ENCODE results near the gene ABCA1. TPM values are rescaled to one million over a fixed set of nuclear protein-coding genes. Genes with fewer than 3 reads are reported as not detected.

The ABCA1 gene
- total RNA-seq, 3 donors from 2014 or later (not counting 1 experiment from before 2014, with no cell fraction given), result 1.9 to 10.8 (median 4.8) TPM

- no peak overlapping the region for H3K4me3 ChIP-seq (ENCODE audit: low read length)
- no peak for TF ChIP-seq CTCF (IDR thresholded peaks at IDR 0.05)
- H3K27ac ChIP-seq (ENCODE audit: low read length), result no peak overlapping the region
- Mint-ChIP-seq H3K36me3 (no peaks in the 10 kb centered on the region), H3K4me1 (no peaks in the 10 kb centered on the region), H3K4me3 (no peak overlapping the region), H3K27ac (no peak overlapping the region), H3K27me3 (ENCODE audit: low read depth in 2 of 2) (peaks cover 0 to 3% of the 10 kb centered on the region in 2 donors), H3K9me3 (no peaks in the 10 kb centered on the region)
- H3K27me3 ChIP-seq (ENCODE audit: control insufficient read depth, insufficient read depth, low read length), result no peaks in the 10 kb centered on the region
- no CpG with 5 or more reads among the region's 1 CpG for WGBS (ENCODE audit: insufficient coverage)
- H3K9me3 ChIP-seq (ENCODE audit: control insufficient read depth, insufficient read depth, low read length), result no peaks in the 10 kb centered on the region
- ATAC-seq, result no peak
- no peaks in the 10 kb centered on the region for H3K36me3 ChIP-seq (ENCODE audit: control insufficient read depth, insufficient read depth, low read length)
- DNase-seq, result no peak
- peaks cover 11% of the 10 kb centered on the region for H3K4me1 ChIP-seq (ENCODE audit: control insufficient read depth, insufficient read depth, low read length)
- intact Hi-C loops (cut with micrococcal nuclease), result no loop called here
Measured at GRCh38 chr9:104869811-104870210, 58.1 kb downstream of the ABCA1 start.

DNA sequence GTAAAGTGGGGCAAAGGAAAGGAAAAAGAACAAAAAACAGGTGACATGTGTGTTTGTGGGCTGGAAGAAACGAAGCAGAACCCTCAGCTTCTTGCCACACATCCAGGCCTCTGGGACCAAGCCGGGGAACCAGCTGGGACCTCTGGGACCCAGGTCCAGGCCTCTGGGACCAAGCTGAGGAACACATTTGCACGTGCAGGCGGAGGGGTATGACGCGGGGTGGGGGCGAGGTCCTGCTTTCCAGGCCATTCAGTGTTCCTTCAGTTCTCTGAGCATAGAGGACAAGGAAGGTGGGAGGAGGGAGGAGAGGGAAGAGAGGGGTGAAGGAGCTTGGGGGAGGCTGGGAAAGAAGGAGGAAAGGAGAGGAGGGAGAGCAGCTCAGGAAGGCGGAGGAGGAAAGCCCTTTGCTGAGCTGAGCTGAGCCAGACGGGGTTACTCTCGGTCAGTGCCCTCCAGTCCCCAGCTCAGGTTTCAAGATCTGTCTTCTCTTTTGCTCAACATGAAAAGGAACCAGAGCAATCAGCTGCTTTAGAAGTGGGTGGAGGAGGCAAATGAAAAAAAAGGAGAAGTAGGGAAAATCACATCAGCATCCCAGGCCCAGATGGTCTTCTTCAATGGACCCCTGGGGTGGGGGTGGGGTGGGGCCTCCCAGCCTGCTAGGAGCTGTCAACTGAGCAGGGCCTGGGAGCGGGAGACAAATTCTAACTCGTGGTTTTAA is 59.1 kb downstream of the ABCA1 start:
- Histone ChIP-seq H3K9me3 (ENCODE audit: control insufficient read depth, insufficient read depth, low read length) (no peaks in the 10 kb centered on the region), H3K27ac (ENCODE audit: low read length) (no peak overlapping the region), H3K4me1 (ENCODE audit: control insufficient read depth, insufficient read depth, low read length) (peaks cover 11% of the 10 kb centered on the region), H3K36me3 (ENCODE audit: control insufficient read depth, insufficient read depth, low read length) (no peaks in the 10 kb centered on the region), H3K4me3 (ENCODE audit: low read length) (no peak overlapping the region), H3K27me3 (ENCODE audit: control insufficient read depth, insufficient read depth, low read length) (no peaks in the 10 kb centered on the region)
- Mint-ChIP-seq H3K27ac (no peak overlapping the region), H3K4me1 (no peaks in the 10 kb centered on the region), H3K9me3 (no peaks in the 10 kb centered on the region), H3K4me3 (no peak overlapping the region), H3K27me3 (ENCODE audit: low read depth in 2 of 2) (peaks cover 0 to 3% of the 10 kb centered on the region in 2 donors), H3K36me3 (no peaks in the 10 kb centered on the region)
- 46% methylated on average over 12 of the region's 12 CpGs for WGBS (ENCODE audit: insufficient coverage)
- peak in 1 of 2 donors; percentile 10 for DNase-seq
- ATAC-seq, result peak; percentile 24 to 41 (median 40)
- intact Hi-C loops (cut with micrococcal nuclease), result no loop called here
- no peak for TF ChIP-seq CTCF (IDR thresholded peaks at IDR 0.05)

- WGBS (ENCODE audit: insufficient coverage), result 90% methylated on average over 8 of the region's 8 CpGs
- TF ChIP-seq CTCF (IDR thresholded peaks at IDR 0.05), result no peak
- Mint-ChIP-seq H3K4me3 (no peak overlapping the region), H3K27ac (no peak overlapping the region), H3K9me3 (no peaks in the 10 kb centered on the region), H3K4me1 (no peaks in the 10 kb centered on the region), H3K27me3 (ENCODE audit: low read depth in 2 of 2) (peaks cover 0 to 3% of the 10 kb centered on the region in 2 donors), H3K36me3 (no peaks in the 10 kb centered on the region)
- intact Hi-C loops (cut with micrococcal nuclease), result no loop called here
- Histone ChIP-seq H3K27me3 (ENCODE audit: control insufficient read depth, insufficient read depth, low read length) (no peaks in the 10 kb centered on the region), H3K4me3 (ENCODE audit: low read length) (no peak overlapping the region), H3K36me3 (ENCODE audit: control insufficient read depth, insufficient read depth, low read length) (no peaks in the 10 kb centered on the region), H3K9me3 (ENCODE audit: control insufficient read depth, insufficient read depth, low read length) (no peaks in the 10 kb centered on the region), H3K4me1 (ENCODE audit: control insufficient read depth, insufficient read depth, low read length) (peaks cover 13% of the 10 kb centered on the region), H3K27ac (ENCODE audit: low read length) (no peak overlapping the region)
- no peak for DNase-seq
- no peak for ATAC-seq
Measured at GRCh38 chr9:104868303-104868686, 59.7 kb downstream of the ABCA1 start.

DNA sequence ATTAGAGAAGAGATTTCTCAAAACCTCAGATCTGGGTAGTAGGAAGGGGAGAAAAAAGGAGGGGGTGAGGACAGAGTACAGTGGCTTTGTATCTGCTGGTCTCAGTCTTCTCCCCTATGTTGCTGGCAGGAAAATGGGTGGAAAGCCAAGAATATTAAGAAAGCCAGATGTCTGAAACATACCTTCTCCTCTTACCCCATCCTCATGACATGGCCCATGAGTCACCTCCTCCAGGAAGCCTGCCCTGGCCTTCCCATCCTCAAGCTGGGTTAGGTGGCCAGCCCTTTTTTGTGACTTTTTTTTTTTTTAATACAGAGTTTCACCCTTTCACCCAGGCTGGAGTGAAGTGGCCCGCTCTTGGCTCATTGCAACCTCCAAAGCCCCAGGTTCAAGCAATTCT is 61.8 kb downstream of the ABCA1 start:
- H3K27me3 ChIP-seq (ENCODE audit: control insufficient read depth, insufficient read depth, low read length), result no peaks in the 10 kb centered on the region
- H3K36me3 Mint-ChIP-seq, result no peaks in the 10 kb centered on the region
- no peak overlapping the region for H3K4me3 ChIP-seq (ENCODE audit: low read length)
- H3K27me3 Mint-ChIP-seq (ENCODE audit: low read depth in 2 of 2), result peaks cover 0 to 3% of the 10 kb centered on the region in 2 donors
- 90% methylated on average over 1 of the region's 1 CpG for WGBS (ENCODE audit: insufficient coverage)
- no peak overlapping the region for H3K27ac Mint-ChIP-seq
- H3K9me3 Mint-ChIP-seq, result no peaks in the 10 kb centered on the region
- no peaks in the 10 kb centered on the region for H3K4me1 Mint-ChIP-seq
- no peak for TF ChIP-seq CTCF (IDR thresholded peaks at IDR 0.05)
- H3K4me1 ChIP-seq (ENCODE audit: control insufficient read depth, insufficient read depth, low read length), result peaks cover 14% of the 10 kb centered on the region
- ATAC-seq (no peak), DNase-seq (no peak)
- intact Hi-C loops (cut with micrococcal nuclease), result no loop called here
- H3K36me3 ChIP-seq (ENCODE audit: control insufficient read depth, insufficient read depth, low read length), result no peaks in the 10 kb centered on the region
- no peak overlapping the region for H3K4me3 Mint-ChIP-seq
- H3K27ac ChIP-seq (ENCODE audit: low read length), result no peak overlapping the region
- H3K9me3 ChIP-seq (ENCODE audit: control insufficient read depth, insufficient read depth, low read length), result no peaks in the 10 kb centered on the region

Measured in natural killer cell (primary cell).